Fibroblast of pulmonary artery (primary cell): ENCODE results near the gene TBC1D8.

Source experiments
- DNase-seq: peaks from one replicate; pipeline ENCODE4 v3.0.0-alpha.2; 2010; ENCODE audit warnings: low read depth
- H3K4me3 ChIP-seq: replicated peaks from 2 replicates; pipeline ENCODE4 v1.5.1; 2011; ENCODE audit warnings: low read depth, mild to moderate bottlenecking, control low read depth, low read length, moderate library complexity
- TF ChIP-seq, protein P1 (sequence below): IDR thresholded peaks from 2 replicates; pipeline ENCODE4 v1.5.1; 2011; ENCODE audit warnings: mild to moderate bottlenecking, control low read depth, low read length, inconsistent platforms; ENCODE audit errors: missing control alignments

TBC1D8 gene

DNA sequence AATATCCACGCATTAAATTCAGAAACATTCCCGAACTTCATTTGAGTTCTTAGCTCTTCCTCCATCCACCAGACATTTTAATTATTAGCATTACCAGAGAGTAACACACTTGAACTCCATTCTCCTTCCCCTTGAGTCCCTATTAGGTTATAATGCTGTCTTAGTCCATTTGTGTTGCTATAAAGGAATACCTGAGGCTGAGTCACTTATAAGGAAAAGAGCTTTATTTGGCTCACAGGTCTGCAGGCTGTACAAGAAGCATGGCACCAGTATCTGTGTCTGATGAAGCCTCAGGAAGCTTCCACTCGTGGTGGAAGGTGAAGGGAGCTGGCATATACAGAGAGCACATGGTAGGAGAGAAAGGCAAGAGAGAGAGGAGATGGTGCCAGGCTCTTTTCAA lies 25.4 kb downstream of the TBC1D8 start:
- no peak for DNase-seq
- TF ChIP-seq, protein P1, sequence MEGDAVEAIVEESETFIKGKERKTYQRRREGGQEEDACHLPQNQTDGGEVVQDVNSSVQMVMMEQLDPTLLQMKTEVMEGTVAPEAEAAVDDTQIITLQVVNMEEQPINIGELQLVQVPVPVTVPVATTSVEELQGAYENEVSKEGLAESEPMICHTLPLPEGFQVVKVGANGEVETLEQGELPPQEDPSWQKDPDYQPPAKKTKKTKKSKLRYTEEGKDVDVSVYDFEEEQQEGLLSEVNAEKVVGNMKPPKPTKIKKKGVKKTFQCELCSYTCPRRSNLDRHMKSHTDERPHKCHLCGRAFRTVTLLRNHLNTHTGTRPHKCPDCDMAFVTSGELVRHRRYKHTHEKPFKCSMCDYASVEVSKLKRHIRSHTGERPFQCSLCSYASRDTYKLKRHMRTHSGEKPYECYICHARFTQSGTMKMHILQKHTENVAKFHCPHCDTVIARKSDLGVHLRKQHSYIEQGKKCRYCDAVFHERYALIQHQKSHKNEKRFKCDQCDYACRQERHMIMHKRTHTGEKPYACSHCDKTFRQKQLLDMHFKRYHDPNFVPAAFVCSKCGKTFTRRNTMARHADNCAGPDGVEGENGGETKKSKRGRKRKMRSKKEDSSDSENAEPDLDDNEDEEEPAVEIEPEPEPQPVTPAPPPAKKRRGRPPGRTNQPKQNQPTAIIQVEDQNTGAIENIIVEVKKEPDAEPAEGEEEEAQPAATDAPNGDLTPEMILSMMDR = no peak
- H3K4me3 ChIP-seq = no peak overlapping the region

DNA sequence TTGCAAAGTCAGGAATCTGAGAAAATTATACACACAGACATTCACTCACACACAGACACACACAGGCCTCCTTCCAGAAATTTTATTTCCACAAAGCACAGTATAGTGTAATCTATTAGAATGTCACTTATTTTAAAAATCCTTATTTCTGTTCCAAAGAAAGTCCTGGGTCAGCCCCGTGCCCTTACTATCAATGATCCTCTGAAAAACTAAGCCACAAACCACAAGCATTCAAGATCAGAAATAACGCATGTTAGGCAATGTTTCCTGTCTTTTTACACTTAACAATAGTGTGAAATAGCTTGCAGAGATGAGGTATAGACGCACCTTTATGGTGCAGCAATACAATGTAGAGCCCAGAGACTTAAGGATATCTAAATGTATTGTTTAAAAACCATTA lies 25.8 kb downstream of the TBC1D8 start:
- no peak overlapping the region for H3K4me3 ChIP-seq
- DNase-seq = peak; percentile 65
- TF ChIP-seq, protein P1 = no peak

DNA sequence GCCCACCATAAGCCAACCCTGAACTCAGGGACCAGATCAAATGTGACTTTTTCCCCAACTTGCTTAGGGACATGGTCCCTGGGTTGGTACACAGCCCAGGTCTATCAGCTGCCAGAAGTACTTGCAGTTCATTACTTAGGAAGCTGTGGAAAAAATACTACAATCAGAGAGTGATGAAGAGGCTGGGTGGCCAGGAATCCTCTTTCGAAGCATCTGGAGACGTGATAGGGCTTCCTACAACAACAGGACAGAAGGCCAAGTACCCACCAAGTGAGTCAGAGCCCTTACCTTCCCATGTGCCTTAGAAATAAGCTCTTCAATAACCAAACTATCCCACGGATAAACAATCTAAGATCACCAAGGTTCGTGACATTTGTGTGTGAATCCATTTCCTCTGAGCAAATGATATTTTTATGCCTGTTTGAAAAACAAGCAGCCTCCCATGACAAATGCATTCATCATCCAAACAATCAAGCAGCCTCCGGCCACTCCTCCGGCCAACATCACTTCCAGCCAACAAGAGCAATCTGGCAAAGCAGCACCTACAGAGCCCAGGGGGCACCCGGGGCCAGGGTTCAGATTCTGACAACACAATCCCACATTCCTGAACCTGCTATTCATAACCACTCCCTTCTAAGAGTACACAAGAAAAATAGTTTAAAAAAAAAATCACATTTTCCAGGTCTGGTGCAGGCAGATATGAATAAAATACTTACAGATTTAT lies 26.4 kb downstream of the TBC1D8 start:
- TF ChIP-seq, protein P1 = no peak
- DNase-seq = peak; percentile 86
- H3K4me3 ChIP-seq = peak overlapping the region; percentile 1

DNA sequence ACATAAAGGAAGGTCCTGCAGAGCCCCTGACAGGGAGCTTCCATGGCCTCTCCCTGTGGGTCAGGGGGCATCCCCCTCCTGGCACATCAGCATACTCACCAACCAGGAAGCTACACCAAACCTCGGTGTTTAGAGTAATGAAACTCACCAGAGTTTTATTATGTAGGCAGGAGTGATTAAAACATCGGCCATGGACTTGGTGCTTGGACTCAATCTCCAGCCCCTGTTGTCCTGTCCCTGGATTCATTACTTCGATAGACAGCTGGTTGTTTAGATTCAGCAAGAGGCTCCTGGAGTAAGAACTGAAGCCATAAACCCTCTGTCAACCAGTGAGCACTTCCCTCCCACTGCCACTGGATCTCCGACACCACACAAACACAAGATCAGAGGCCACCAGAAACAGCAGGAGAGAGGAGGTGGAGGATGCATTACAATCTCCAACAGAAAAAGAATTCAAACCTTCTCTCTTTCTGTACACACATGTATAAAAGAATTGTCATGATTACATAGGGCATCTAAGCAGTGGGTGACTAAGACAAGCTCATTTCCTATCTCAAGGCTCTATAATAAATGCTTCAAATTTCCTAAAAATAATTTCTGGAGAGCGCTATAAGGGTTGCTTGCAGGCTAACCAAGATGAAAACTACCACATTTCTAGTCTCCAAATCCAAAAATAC lies 27.2 kb downstream of the TBC1D8 start:
- peak; percentile 27 for DNase-seq
- TF ChIP-seq, protein P1 = no peak
- H3K4me3 ChIP-seq = no peak overlapping the region

DNA sequence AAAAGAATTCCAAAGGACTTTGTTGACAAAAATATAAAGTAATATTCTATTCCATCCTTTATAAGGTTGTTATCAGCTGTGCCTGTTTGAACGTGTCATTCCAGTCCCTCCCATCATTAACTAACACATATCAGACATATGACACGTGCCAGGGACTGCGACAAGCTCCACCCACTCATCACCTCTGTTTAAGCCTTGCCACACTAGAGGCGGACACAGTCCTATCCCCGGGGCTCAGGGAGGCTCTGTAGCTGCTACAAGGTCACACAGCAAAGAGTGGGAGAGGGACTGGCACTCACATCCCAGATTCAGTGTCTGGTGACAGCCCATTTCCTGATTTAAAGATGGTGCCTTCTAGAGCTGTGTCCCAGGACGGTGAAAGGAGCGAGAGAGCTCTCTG lies 30.0 kb downstream of the TBC1D8 start:
- no peak for DNase-seq
- TF ChIP-seq, protein P1 = no peak
- no peak overlapping the region for H3K4me3 ChIP-seq

DNA sequence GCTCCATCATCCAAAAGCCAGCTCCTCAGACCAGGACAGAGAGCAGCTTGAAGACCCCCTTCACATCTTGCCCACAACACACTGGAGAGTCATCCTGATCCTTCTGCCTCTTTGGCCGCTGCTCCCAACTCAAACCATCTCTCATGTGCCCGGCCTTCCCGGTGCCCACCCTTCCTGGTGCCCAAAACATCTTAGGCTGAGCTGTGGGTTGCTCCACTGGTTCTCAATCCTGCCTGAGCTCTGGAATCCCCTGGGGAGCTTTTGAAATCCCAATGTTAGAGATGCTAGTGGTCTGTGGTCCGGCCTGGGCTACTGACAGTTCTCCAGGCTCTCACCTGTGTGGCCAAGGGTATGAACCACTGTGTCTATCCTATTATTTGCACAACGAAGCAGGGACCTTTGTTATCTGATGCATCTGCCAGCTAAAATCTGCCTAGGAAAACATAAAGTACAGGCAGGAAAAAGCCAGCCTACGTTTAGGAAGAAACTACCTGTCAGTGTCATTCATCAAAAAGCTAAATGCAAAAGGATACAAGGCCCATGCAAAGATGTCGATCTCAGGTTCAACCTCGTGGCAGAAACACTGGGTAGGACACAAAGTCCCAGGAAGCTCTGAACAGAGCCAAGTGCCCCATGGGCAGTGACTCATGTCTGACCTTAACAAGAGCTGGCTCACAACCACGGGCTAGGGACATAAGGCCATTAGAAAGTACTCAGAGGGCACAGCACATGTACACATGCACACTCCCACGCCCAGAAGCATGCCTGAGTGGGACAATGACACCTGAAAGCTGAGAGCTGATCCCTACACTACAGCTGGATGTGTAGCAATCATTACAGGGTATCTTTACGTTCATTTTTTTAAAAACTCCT lies 30.8 kb downstream of the TBC1D8 start:
- TF ChIP-seq, protein P1 = no peak
- peak; percentile 70 for DNase-seq
- H3K4me3 ChIP-seq = no peak overlapping the region
